Mesendoderm (in vitro differentiated cells): ENCODE measurements around the gene LRRC4C.

Source experiments
- DNase-seq: peaks from one replicate; pipeline ENCODE4 v3.0.0; 2013
- H2AK5ac ChIP-seq: 2 replicates; pipeline ENCODE4 v1.6.1; 2013; ENCODE audit warnings: low read length, inconsistent platforms
- H2BK120ac ChIP-seq: 2 replicates; pipeline ENCODE4 v1.6.1; 2013; ENCODE audit warnings: low read depth, mild to moderate bottlenecking, low read length, moderate library complexity, mixed read lengths
- H2BK15ac ChIP-seq: replicated peaks from 2 replicates; pipeline ENCODE4 v1.6.1; 2013; ENCODE audit warnings: low read depth, mild to moderate bottlenecking, moderate library complexity
- H2BK5ac ChIP-seq: 2 replicates; pipeline ENCODE4 v1.6.1; 2013; ENCODE audit warnings: low read length, inconsistent platforms
- H3K18ac ChIP-seq: 2 replicates; pipeline ENCODE4 v1.6.1; 2013; ENCODE audit warnings: mild to moderate bottlenecking, low read length, mixed read lengths
- H3K23ac ChIP-seq: one replicate; pipeline ENCODE4 v1.6.1; 2013; ENCODE audit warnings: low read length
- H3K27ac ChIP-seq: 2 replicates; pipeline ENCODE4 v1.5.1; 2013; ENCODE audit warnings: low read depth, mild to moderate bottlenecking, inconsistent platforms, low read length, moderate library complexity
- H3K27me3 ChIP-seq: 2 replicates; pipeline ENCODE4 v1.6.1; 2013; ENCODE audit warnings: low read length, control low read depth, mild to moderate bottlenecking, inconsistent platforms; ENCODE audit not compliant: insufficient read depth, poor library complexity
- H3K36me3 ChIP-seq: 2 replicates; pipeline ENCODE4 v1.6.1; 2013; ENCODE audit warnings: low read length, inconsistent platforms; ENCODE audit not compliant: control insufficient read depth, insufficient read depth
- H3K4ac ChIP-seq: one replicate; pipeline ENCODE4 v1.6.1; 2013; ENCODE audit warnings: low read depth, mild to moderate bottlenecking, low read length, moderate library complexity
- H3K4me1 ChIP-seq: 2 replicates; pipeline ENCODE4 v1.6.1; 2013; ENCODE audit warnings: low read depth, low read length, inconsistent platforms; ENCODE audit not compliant: control insufficient read depth
- H3K4me2 ChIP-seq: 2 replicates; pipeline ENCODE4 v1.6.1; 2013; ENCODE audit warnings: low read length
- H3K4me3 ChIP-seq: 2 replicates; pipeline ENCODE4 v1.5.1; 2013; ENCODE audit warnings: mild to moderate bottlenecking, low read length
- H3K56ac ChIP-seq: one replicate; pipeline ENCODE4 v1.6.1; 2013; ENCODE audit warnings: low read length
- H3K79me1 ChIP-seq: 2 replicates; pipeline ENCODE4 v1.6.1; 2013; ENCODE audit warnings: low read length, inconsistent platforms
- H3K79me2 ChIP-seq: 2 replicates; pipeline ENCODE4 v1.6.1; 2013; ENCODE audit warnings: mild to moderate bottlenecking, low read length; ENCODE audit not compliant: control insufficient read depth, insufficient read depth
- H3K9ac ChIP-seq: 2 replicates; pipeline ENCODE4 v1.6.1; 2013; ENCODE audit warnings: low read length, inconsistent platforms
- H4K5ac ChIP-seq: one replicate; pipeline ENCODE4 v1.6.1; 2013; ENCODE audit warnings: low read length
- H4K8ac ChIP-seq: one replicate; pipeline ENCODE4 v1.6.1; 2013; ENCODE audit warnings: low read depth, mild to moderate bottlenecking, control low read depth, low read length, moderate library complexity
- WGBS: extraction: QIAGEN DNeasy Blood & Tissue Kit; methylation state at CpG from one replicate; pipeline ENCODE4 v1.1.7; 2013; ENCODE audit warnings: low lambda C conversion rate, missing lambda C conversion rate; ENCODE audit not compliant: insufficient coverage; ENCODE audit errors: extremely low coverage; 5-methylcytosine and 5-hydroxymethylcytosine counted together

LRRC4C gene

DNA sequence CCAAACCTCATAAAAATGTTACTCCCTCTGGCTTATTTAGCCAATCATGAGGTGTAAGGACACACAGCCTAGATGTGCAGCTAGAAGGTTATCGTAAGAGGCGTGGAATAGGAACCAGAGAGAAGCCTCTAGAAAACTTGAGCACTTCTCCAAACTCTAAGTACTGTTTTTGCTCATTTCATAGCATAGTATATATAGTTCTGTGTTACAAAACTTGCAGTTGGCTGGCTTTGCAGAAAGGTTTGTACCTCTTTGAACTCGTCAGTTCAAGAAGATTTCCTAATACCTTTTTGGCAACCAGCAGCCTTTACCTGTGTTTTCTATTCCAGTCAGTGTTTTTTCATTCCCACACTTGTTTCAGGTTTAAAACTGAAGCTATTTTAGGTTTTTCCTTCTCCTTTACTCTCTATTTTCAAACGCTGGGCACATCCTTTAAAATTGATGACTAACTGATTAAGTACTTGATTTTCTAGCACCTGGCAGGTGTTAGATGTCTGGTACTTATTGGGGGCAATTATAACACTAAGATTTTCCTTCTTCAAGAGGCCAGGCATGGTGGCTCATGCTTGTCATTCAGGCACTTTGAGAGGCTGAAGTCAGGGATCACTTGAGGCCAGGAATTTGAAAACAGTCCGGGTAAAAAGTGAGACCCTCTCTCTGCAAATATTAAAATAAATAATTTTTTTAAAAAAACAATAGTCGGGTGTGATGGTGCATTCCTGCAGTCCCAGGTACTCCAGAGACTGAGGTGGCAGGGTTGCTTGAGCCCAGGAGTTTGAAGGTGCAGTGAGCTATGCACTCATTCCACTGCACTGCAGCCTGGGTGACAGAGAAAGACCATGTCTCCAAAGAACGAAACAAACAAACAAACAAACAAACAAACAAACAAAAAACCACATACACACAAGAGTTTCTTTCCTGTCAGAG is 125.2 kb downstream of the LRRC4C start:
- Histone ChIP-seq H3K56ac (no peak overlapping the region), H3K27me3 (no peaks in the 10 kb centered on the region), H3K27ac (no peak overlapping the region), H3K4me1 (no peaks in the 10 kb centered on the region), H4K8ac (no peak overlapping the region), H3K79me2 (no peaks in the 10 kb centered on the region), H3K79me1 (no peaks in the 10 kb centered on the region), H4K5ac (no peak overlapping the region), H3K4me3 (no peak overlapping the region), H3K4ac (no peak overlapping the region), H2BK120ac (no peak overlapping the region), H3K18ac (no peak overlapping the region), H2AK5ac (no peak overlapping the region), H3K36me3 (no peaks in the 10 kb centered on the region), H3K23ac (no peak overlapping the region), H3K4me2 (no peak overlapping the region), H2BK5ac (no peak overlapping the region), H2BK15ac (no peak overlapping the region), H3K9ac (no peak overlapping the region)
- no peak for DNase-seq
- no CpG with 5 or more reads among the region's 7 CpGs for WGBS

DNA sequence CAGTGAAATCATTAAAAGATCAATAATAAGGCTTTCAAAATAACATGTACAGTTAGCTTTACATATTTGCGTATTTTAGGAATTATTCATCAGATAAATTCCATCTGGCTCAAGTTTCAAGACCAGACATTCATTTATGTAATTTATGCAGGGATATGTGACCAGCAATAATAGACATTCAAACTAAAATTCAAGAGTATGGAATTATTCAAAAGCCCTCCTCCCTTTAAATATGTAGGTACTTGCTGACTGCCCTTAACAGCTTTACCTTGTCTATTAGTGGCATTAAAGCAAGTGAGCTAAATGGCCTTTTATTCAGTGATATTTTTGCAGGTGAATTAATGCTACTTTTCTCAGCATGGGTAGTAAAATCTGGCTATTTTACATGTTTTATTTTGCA is 126.1 kb downstream of the LRRC4C start:
- H3K4me3 ChIP-seq = no peak overlapping the region
- no peak overlapping the region for H3K18ac ChIP-seq
- no peak overlapping the region for H3K4me2 ChIP-seq
- H3K27me3 ChIP-seq = no peaks in the 10 kb centered on the region
- no peak overlapping the region for H3K4ac ChIP-seq
- H4K5ac ChIP-seq = no peak overlapping the region
- no peaks in the 10 kb centered on the region for H3K79me1 ChIP-seq
- H3K27ac ChIP-seq = no peak overlapping the region
- no peak overlapping the region for H3K9ac ChIP-seq
- no peak overlapping the region for H2BK15ac ChIP-seq
- no peak overlapping the region for H2BK5ac ChIP-seq
- no peaks in the 10 kb centered on the region for H3K79me2 ChIP-seq
- H3K56ac ChIP-seq = no peak overlapping the region
- no peaks in the 10 kb centered on the region for H3K36me3 ChIP-seq
- no CpG with 5 or more reads among the region's 1 CpG for WGBS
- no peak overlapping the region for H3K23ac ChIP-seq
- no peak overlapping the region for H2AK5ac ChIP-seq
- H2BK120ac ChIP-seq = no peak overlapping the region
- H4K8ac ChIP-seq = no peak overlapping the region
- no peak for DNase-seq
- H3K4me1 ChIP-seq = no peaks in the 10 kb centered on the region

DNA sequence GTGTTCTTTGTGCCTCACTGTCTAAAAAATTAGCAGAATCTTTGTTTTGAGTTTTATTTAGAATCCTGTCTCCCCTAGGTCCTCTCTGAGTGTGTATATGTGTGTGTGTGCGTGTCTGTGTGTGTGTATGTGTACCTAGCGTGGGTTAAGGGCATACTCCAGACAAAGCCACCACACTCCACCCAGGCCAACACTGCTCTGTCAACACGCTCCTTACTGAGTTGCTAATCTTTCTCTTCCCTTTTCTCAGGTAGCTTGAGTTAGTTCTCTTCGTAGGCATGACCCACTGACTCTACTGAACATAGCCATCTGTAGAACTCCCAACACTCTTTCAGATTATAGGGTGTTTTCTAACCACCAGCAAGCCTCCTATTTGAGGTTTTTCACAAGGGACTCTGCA is 131.1 kb downstream of the LRRC4C start:
- Histone ChIP-seq H4K8ac (no peak overlapping the region), H3K23ac (no peak overlapping the region), H2BK15ac (no peak overlapping the region), H3K9ac (no peak overlapping the region), H3K56ac (no peak overlapping the region), H3K79me1 (no peaks in the 10 kb centered on the region), H2BK120ac (no peak overlapping the region), H4K5ac (no peak overlapping the region), H3K79me2 (no peaks in the 10 kb centered on the region), H3K4me3 (no peak overlapping the region), H3K27ac (no peak overlapping the region), H2BK5ac (no peak overlapping the region), H2AK5ac (no peak overlapping the region), H3K18ac (no peak overlapping the region), H3K4me1 (no peaks in the 10 kb centered on the region), H3K4me2 (no peak overlapping the region), H3K4ac (no peak overlapping the region), H3K36me3 (no peaks in the 10 kb centered on the region), H3K27me3 (no peaks in the 10 kb centered on the region)
- no peak for DNase-seq
- no CpG with 5 or more reads among the region's 4 CpGs for WGBS

GRCh38 chr11:41323446-41323845 is 136.0 kb downstream of the LRRC4C start:
- H3K4me3 ChIP-seq = no peak overlapping the region
- no peaks in the 10 kb centered on the region for H3K79me2 ChIP-seq
- no peak overlapping the region for H4K5ac ChIP-seq
- H3K36me3 ChIP-seq = no peaks in the 10 kb centered on the region
- H2BK120ac ChIP-seq = no peak overlapping the region
- H2BK5ac ChIP-seq = no peak overlapping the region
- H2BK15ac ChIP-seq = no peak overlapping the region
- no peak overlapping the region for H3K56ac ChIP-seq
- H3K27me3 ChIP-seq = no peaks in the 10 kb centered on the region
- H2AK5ac ChIP-seq = no peak overlapping the region
- no peak for DNase-seq
- no peak overlapping the region for H3K18ac ChIP-seq
- H3K27ac ChIP-seq = no peak overlapping the region
- H3K4me1 ChIP-seq = no peaks in the 10 kb centered on the region
- H3K79me1 ChIP-seq = no peaks in the 10 kb centered on the region
- no peak overlapping the region for H3K23ac ChIP-seq
- no peak overlapping the region for H3K4ac ChIP-seq
- no peak overlapping the region for H3K4me2 ChIP-seq
- H3K9ac ChIP-seq = no peak overlapping the region
- no peak overlapping the region for H4K8ac ChIP-seq
- no CpG with 5 or more reads among the region's 3 CpGs for WGBS

GRCh38 chr11:41320653-41321052 is 138.8 kb downstream of the LRRC4C start:
- Histone ChIP-seq H3K23ac (no peak overlapping the region), H3K79me1 (no peaks in the 10 kb centered on the region), H3K4me1 (no peaks in the 10 kb centered on the region), H3K18ac (no peak overlapping the region), H3K27me3 (no peaks in the 10 kb centered on the region), H3K56ac (no peak overlapping the region), H2BK5ac (no peak overlapping the region), H3K4ac (no peak overlapping the region), H3K4me3 (no peak overlapping the region), H4K5ac (no peak overlapping the region), H3K36me3 (no peaks in the 10 kb centered on the region), H2BK120ac (no peak overlapping the region), H2AK5ac (no peak overlapping the region), H3K79me2 (no peaks in the 10 kb centered on the region), H3K9ac (no peak overlapping the region), H3K4me2 (no peak overlapping the region), H4K8ac (no peak overlapping the region), H2BK15ac (no peak overlapping the region), H3K27ac (no peak overlapping the region)
- no CpG with 5 or more reads among the region's 1 CpG for WGBS
- no peak for DNase-seq

- no peak overlapping the region for H2BK120ac ChIP-seq
- no peak overlapping the region for H3K27ac ChIP-seq
These were observed 139.2 kb downstream of the LRRC4C start for GRCh38 chr11:41320238-41320637.

More at GRCh38 chr11:41320238-41320637, 139.2 kb downstream of the LRRC4C start:
- H3K4ac ChIP-seq = no peak overlapping the region
- H3K79me1 ChIP-seq = no peaks in the 10 kb centered on the region
- H3K23ac ChIP-seq = no peak overlapping the region
- no CpG with 5 or more reads among the region's 3 CpGs for WGBS
- no peak for DNase-seq
- H3K36me3 ChIP-seq = no peaks in the 10 kb centered on the region
- H2BK15ac ChIP-seq = no peak overlapping the region
- H3K27me3 ChIP-seq = no peaks in the 10 kb centered on the region
- H3K79me2 ChIP-seq = no peaks in the 10 kb centered on the region
- H3K4me3 ChIP-seq = no peak overlapping the region
- H3K18ac ChIP-seq = no peak overlapping the region
- no peak overlapping the region for H3K56ac ChIP-seq
- no peak overlapping the region for H3K9ac ChIP-seq
- no peak overlapping the region for H2BK5ac ChIP-seq
- H2AK5ac ChIP-seq = no peak overlapping the region
- H3K4me1 ChIP-seq = no peaks in the 10 kb centered on the region
- no peak overlapping the region for H4K5ac ChIP-seq
- H3K4me2 ChIP-seq = no peak overlapping the region
- H4K8ac ChIP-seq = no peak overlapping the region
